Astrocyte of the hippocampus (primary cell): ENCODE data around the gene COL2A1.

Experiments used
- DNase-seq: peaks from one replicate; pipeline ENCODE4 v3.0.0; 2011; ENCODE audit warnings: low read depth, low spot score

Gene COL2A1

GRCh38 chr12:48004053-48004941 is at the start of gene COL2A1:
Gene COL2A1 (minus strand): TSS chr12:48004476. CDS start chr12:48004321, 155 bp downstream.
- peak; percentile 55 for DNase-seq

DNA sequence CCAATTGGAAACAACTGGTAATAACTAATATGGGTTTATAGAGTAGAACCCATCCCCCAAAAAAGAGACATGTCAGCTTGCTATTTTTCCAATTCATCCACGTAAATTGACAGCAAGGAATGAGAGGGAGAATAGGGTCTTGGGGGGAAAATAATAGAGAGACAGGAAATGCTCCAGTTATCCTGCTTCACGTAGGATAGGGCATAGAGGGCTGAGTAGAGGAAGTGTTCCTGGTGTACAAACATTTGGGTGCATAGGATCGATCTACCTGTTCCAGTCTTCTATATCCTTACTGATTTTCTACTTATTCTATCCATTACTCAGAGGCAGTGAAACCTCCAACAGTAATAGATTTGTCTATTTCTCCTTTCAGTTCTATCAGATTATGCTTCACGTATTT is 49.6 kb upstream of the COL2A1 start:
- no peak for DNase-seq

DNA sequence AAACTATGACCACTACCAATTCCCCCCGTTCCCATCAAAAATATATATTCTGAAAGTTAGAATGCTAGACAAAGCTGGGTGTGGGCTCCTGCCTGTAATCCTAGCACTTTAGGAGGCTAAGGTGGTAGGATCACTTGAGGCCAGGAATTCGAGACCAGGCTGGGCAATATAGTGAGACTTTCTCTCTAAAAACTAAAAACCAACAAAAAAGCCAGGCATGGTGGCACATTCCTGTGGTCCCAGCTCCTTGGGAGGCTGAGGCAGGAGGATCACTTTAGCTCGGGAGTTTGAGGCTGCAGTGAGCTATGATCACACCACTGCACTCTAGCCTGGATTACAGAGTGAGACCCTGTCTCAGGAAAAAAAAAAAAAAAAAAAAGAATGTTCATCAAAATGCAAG is 48.8 kb upstream of the COL2A1 start:
- DNase-seq, result no peak

DNA sequence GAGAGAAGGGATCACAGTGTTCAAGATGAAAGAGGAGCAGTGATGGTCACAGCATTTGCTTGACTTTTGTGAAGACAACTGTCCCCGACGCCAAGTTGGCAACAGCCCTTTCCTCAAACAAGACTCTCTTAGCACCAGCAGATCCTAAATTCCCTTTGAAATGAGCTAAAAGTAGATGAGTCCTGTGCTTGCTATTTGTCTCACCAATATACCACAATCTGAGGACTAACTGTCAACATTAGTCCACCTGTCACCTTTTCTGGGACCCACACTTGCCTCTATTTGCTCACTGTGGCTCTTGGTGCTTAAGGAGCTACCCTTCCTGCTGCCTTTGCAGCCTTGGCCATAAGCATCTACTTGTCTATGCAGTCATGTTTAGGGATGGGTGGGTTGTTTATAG is 47.4 kb upstream of the COL2A1 start:
- DNase-seq, result no peak

DNA sequence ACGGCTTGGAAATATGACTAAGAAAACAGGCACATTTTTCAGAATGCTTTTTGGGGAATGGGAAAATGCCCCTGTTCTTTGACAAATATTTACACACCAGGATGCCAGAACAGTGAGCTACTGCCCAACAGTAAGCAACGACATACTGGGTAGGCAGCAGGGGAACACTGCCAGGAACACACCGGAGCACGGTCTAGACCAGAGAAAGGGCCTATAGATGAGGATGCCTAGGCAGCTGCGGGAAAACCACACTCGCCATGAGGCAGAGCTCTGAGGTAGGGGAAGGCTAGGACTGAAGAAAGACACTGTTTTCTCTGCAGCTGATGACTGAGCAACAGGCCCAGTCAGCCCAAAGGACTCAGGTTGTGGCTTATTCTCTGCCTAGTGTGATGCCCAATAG is 45.9 kb upstream of the COL2A1 start:
- peak; percentile 13 for DNase-seq

DNA sequence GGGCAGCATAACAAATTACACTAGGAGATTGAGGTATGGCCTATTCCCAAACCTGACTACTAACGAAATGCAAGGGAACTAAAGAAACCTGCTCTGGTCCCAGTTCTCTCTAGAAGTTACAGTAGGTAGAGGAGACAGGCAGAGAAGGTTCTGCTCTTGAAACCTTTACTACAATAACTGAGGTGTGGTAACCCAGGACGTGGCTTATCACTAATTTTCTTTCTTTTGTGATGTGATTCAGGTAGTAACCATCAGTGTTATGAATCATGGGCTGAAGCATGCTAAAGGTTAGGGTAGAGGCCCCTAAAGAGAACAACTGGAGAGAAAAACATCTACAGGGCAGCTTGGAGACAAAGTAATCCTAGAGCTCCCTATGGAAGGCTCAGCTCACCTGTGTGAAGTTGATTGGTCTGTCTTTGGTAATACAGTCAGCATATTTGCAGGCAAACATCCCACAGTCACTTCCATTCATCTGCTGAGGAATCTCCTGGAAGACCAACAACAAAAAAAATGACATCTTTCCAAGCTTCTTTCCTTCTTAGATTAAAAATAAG is 41.8 kb upstream of the COL2A1 start:
- DNase-seq, result no peak

- DNase-seq, result no peak
These were observed 41.0 kb upstream of the COL2A1 start for GRCh38 chr12:48045061-48045846.

- DNase-seq, result no peak
These were observed 40.1 kb upstream of the COL2A1 start for GRCh38 chr12:48044396-48044795.

- DNase-seq, result no peak
These were observed 39.5 kb upstream of the COL2A1 start for GRCh38 chr12:48043771-48044170.

DNA sequence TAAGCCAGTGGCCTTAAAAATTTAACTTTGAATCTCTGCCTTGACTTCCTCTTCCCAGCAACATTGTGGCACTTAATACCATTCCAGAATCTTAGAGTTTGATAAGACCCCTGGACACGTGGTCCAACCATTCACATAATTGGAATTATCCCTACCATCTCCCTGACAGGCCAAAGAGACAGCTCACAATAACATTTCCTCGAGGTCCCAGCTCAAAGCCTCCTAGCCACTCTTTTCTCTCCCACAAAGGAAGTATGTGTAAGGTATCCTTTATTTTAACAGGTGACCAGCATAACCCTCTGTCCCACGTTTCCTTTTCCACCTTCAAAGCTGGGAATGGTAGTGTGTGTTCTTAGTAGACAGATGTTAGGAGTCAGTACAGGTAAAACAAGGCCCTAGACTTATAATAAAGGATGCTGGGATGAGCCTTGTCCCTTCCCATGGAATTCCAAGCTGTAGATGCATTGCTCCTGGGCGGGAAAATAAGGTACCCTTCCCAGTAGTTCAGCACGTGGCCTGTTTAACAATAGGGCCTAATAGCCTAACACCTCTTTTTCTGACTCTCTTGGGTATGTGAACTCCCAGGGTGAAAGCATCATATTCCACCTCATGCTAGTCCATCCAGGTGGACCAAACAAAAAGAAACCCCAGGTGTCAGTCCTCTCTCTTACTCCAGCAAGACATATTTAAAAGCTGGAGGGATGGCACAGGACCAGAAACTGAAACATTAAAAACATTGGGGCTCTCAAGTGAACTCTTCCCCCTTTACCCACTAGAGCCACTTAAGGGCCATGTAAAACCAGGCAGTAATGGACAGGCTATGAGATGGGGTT is 37.5 kb upstream of the COL2A1 start:
- DNase-seq, result no peak

GRCh38 chr12:48040354-48040753 is 36.1 kb upstream of the COL2A1 start:
- no peak for DNase-seq

GRCh38 chr12:48039151-48039550 is 34.9 kb upstream of the COL2A1 start:
- no peak for DNase-seq

- DNase-seq, result no peak
These were observed 33.8 kb upstream of the COL2A1 start for GRCh38 chr12:48038085-48038484.

GRCh38 chr12:48037267-48037915 is 33.1 kb upstream of the COL2A1 start:
- peak; percentile 74 for DNase-seq

DNA sequence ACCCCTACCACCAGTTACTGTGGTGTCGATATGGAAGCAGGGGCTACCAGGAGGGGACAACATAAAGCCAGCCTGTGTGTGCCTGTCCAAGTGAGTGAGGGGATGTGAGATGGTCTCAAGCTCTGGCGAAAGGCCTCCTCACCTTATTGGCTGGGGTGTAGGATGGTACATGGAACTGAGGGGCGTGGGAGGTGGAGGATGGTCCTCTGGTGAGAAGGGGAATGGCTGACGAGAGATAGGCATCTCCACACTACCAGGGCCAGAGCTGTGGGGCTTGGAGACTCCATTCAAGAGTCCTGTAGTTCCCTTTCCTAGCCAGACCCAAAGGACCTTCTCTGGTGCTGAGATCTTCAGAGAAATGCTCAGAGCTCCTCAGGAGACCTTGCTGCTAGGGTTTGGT is 32.5 kb upstream of the COL2A1 start:
- DNase-seq, result no peak

- no peak for DNase-seq
These were observed 30.8 kb upstream of the COL2A1 start for GRCh38 chr12:48034835-48035805.

DNA sequence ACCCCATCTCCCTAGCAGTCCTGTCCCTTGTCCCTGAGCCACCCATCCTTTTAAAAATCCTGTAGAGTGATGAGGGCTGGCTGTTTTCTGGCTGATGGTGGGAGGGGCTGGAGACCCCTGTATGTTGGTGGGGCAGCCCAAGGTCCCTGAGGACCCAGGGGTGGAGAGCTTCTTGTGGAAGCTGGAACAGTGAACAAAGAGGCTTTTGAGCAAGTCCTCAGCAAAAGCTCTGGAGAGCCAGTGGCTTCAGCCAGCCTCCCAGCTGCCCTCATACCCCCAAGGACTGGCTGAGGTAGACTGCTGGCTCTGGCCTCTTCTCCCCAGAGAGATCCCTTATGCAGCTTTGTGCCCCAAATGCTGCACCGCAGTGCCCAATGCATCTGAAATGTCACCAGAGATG is 29.2 kb upstream of the COL2A1 start:
- no peak for DNase-seq

DNA sequence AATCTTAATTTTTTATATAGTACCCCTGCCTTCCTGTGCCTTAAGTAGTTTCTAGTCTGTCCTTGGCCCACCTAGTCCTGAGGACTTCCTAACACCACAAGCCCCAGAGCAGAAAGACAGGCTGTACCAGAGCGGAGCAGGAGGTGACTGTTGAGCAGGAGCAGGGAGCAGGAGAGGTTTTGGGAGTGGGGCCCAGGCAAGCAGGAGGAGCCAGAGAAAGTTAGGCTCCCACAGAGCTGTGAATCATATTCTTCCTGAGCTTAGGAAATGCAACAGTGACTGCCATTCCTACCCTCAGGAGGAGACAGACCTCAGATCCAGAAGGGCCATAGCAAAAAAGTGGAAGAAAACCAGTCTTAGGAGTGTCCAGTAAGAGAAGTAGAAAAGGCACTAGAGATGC is 28.3 kb upstream of the COL2A1 start:
- peak; percentile 9 for DNase-seq

GRCh38 chr12:48031135-48031960 is 27.1 kb upstream of the COL2A1 start:
- DNase-seq, result no peak
